Esophagus (tissue), 2 donors: ENCODE data around the gene AGAP1. TPM values are rescaled to one million over a fixed set of nuclear protein-coding genes. Genes with fewer than 3 reads are reported as not detected.

Source experiments
- H3K27ac ChIP-seq, 2 donors: one replicate each; pipeline ENCODE4 v1.5.1; 2013; ENCODE audit warnings: low read depth in 2 of 2, mild to moderate bottlenecking in 2 of 2, inconsistent platforms in 1 of 2, low read length in 1 of 2, moderate library complexity in 1 of 2
- H3K27me3 ChIP-seq, 2 donors: one replicate each; pipeline ENCODE4 v1.6.1; 2013; ENCODE audit warnings: low read length in 2 of 2, control low read depth in 1 of 2, mild to moderate bottlenecking in 1 of 2; ENCODE audit not compliant: insufficient read depth in 2 of 2, control insufficient read depth in 1 of 2
- H3K36me3 ChIP-seq, 2 donors: one replicate each; pipeline ENCODE4 v1.6.1; 2013; ENCODE audit warnings: low read length in 1 of 2; ENCODE audit not compliant: control insufficient read depth in 2 of 2, insufficient read depth in 2 of 2
- H3K4me1 ChIP-seq, 2 donors: one replicate each; pipeline ENCODE4 v1.6.1; 2013; ENCODE audit warnings: low read length in 1 of 2; ENCODE audit not compliant: control insufficient read depth in 2 of 2, insufficient read depth in 2 of 2
- H3K4me3 ChIP-seq, 2 donors: one replicate each; pipeline ENCODE4 v1.5.1; 2013; ENCODE audit warnings: low read length in 2 of 2, mild to moderate bottlenecking in 2 of 2, low read depth in 1 of 2, moderate library complexity in 1 of 2
- H3K9me3 ChIP-seq, 2 donors: one replicate each; pipeline ENCODE4 v1.6.1; 2013; ENCODE audit warnings: mild to moderate bottlenecking in 2 of 2, low read depth in 1 of 2, low read length in 1 of 2, moderate library complexity in 1 of 2; ENCODE audit not compliant: control insufficient read depth in 2 of 2, insufficient read depth in 1 of 2
- WGBS, 2 donors: extraction: QIAGEN DNeasy Blood & Tissue Kit; methylation state at CpG; one replicate each; pipeline ENCODE4 v1.1.7; 2013; 5-methylcytosine and 5-hydroxymethylcytosine counted together
- polyA plus RNA-seq, 2 donors: library from polyadenylated mRNA; stranded (reverse); fragments of 200-250 nt; gene quantifications; one replicate each; pipeline ENCODE4 v1.2.3, GENCODE V29; 2013
- donor health status: healthy with polysubstance abuse.
- donor health status: Bipolar disorder and iron deficiency.

AGAP1 gene
- polyA plus RNA-seq, 2 donors = 4.9 TPM

- no peaks in the 10 kb centered on the region for H3K9me3 ChIP-seq
- H3K27me3 ChIP-seq = no peaks in the 10 kb centered on the region
- no peaks in the 10 kb centered on the region for H3K4me1 ChIP-seq
- 93 to 96% methylated on average over 28 to 29 of the region's 29 CpGs for WGBS, 2 donors
- peaks cover 0 to 3% of the 10 kb centered on the region in 2 donors for H3K36me3 ChIP-seq
- H3K27ac ChIP-seq = no peak overlapping the region
- no peak overlapping the region for H3K4me3 ChIP-seq
Measured at GRCh38 chr2:235739704-235740415, 246.0 kb downstream of the AGAP1 start.

- Histone ChIP-seq H3K36me3 (peaks cover 0 to 3% of the 10 kb centered on the region in 2 donors), H3K4me3 (no peak overlapping the region), H3K27ac (no peak overlapping the region), H3K27me3 (no peaks in the 10 kb centered on the region), H3K9me3 (no peaks in the 10 kb centered on the region), H3K4me1 (no peaks in the 10 kb centered on the region)
- WGBS, 2 donors = 64 to 76% methylated on average over 9 of the region's 9 CpGs
Measured at GRCh38 chr2:235740821-235741220, 247.0 kb downstream of the AGAP1 start.

GRCh38 chr2:235744161-235744560 is 250.3 kb downstream of the AGAP1 start:
- Histone ChIP-seq H3K4me1 (peaks cover 0 to 4% of the 10 kb centered on the region in 2 donors), H3K9me3 (no peaks in the 10 kb centered on the region), H3K27ac (no peak overlapping the region), H3K27me3 (no peaks in the 10 kb centered on the region), H3K36me3 (peaks cover 0 to 3% of the 10 kb centered on the region in 2 donors), H3K4me3 (no peak overlapping the region)
- WGBS, 2 donors = 92 to 96% methylated on average over 12 of the region's 12 CpGs

GRCh38 chr2:235745597-235745996 is 251.8 kb downstream of the AGAP1 start:
- H3K4me3 ChIP-seq = no peak overlapping the region
- H3K9me3 ChIP-seq = no peaks in the 10 kb centered on the region
- H3K27ac ChIP-seq = no peak overlapping the region
- 79 to 90% methylated on average over 6 of the region's 6 CpGs for WGBS, 2 donors
- no peaks in the 10 kb centered on the region for H3K27me3 ChIP-seq
- H3K36me3 ChIP-seq = peaks cover 0 to 7% of the 10 kb centered on the region in 2 donors
- peaks cover 0 to 4% of the 10 kb centered on the region in 2 donors for H3K4me1 ChIP-seq

GRCh38 chr2:235746257-235746934 is 252.6 kb downstream of the AGAP1 start:
- Histone ChIP-seq H3K4me1 (peaks cover 0 to 4% of the 10 kb centered on the region in 2 donors), H3K9me3 (no peaks in the 10 kb centered on the region), H3K4me3 (no peak overlapping the region), H3K27me3 (no peaks in the 10 kb centered on the region), H3K36me3 (peaks cover 0 to 7% of the 10 kb centered on the region in 2 donors), H3K27ac (no peak overlapping the region)
- 36 to 43% methylated on average over 12 of the region's 12 CpGs for WGBS, 2 donors

- no peaks in the 10 kb centered on the region for H3K9me3 ChIP-seq
- H3K4me3 ChIP-seq = no peak overlapping the region
- peaks cover 0 to 4% of the 10 kb centered on the region in 2 donors for H3K4me1 ChIP-seq
- H3K36me3 ChIP-seq = peaks cover 0 to 12% of the 10 kb centered on the region in 2 donors
- no peak overlapping the region for H3K27ac ChIP-seq
- WGBS, 2 donors = 73 to 77% methylated on average over 23 of the region's 23 CpGs
- H3K27me3 ChIP-seq = no peaks in the 10 kb centered on the region
Measured at GRCh38 chr2:235747001-235747785, 253.3 kb downstream of the AGAP1 start.

GRCh38 chr2:235747786-235748091 is 253.9 kb downstream of the AGAP1 start:
- Histone ChIP-seq H3K27ac (no peak overlapping the region), H3K4me1 (peaks cover 0 to 4% of the 10 kb centered on the region in 2 donors), H3K27me3 (no peaks in the 10 kb centered on the region), H3K9me3 (no peaks in the 10 kb centered on the region), H3K4me3 (no peak overlapping the region), H3K36me3 (peaks cover 0 to 12% of the 10 kb centered on the region in 2 donors)
- WGBS, 2 donors = 34 to 45% methylated on average over 6 of the region's 6 CpGs

GRCh38 chr2:235749121-235749770 is 255.4 kb downstream of the AGAP1 start:
- no peaks in the 10 kb centered on the region for H3K27me3 ChIP-seq
- H3K4me1 ChIP-seq = peaks cover 0 to 4% of the 10 kb centered on the region in 2 donors
- no peak overlapping the region for H3K27ac ChIP-seq
- no peak overlapping the region for H3K4me3 ChIP-seq
- H3K9me3 ChIP-seq = no peaks in the 10 kb centered on the region
- 75 to 76% methylated on average over 10 of the region's 10 CpGs for WGBS, 2 donors
- peaks cover 0 to 10% of the 10 kb centered on the region in 2 donors for H3K36me3 ChIP-seq

GRCh38 chr2:235749771-235750160 is 255.9 kb downstream of the AGAP1 start:
- Histone ChIP-seq H3K4me3 (no peak overlapping the region), H3K27ac (no peak overlapping the region), H3K4me1 (peaks cover 0 to 4% of the 10 kb centered on the region in 2 donors), H3K27me3 (no peaks in the 10 kb centered on the region), H3K9me3 (no peaks in the 10 kb centered on the region), H3K36me3 (peaks cover 0 to 11% of the 10 kb centered on the region in 2 donors)
- 94 to 97% methylated on average over 3 of the region's 3 CpGs for WGBS, 2 donors
